Measurements from ENCODE around the gene SND1. TPM values are rescaled to one million over a fixed set of nuclear protein-coding genes. Genes with fewer than 3 reads are reported as not detected.

Gene SND1
- total RNA-seq, 4 donors from 2014 or later = 64.3 to 77.0 (median 70.4) TPM

DNA sequence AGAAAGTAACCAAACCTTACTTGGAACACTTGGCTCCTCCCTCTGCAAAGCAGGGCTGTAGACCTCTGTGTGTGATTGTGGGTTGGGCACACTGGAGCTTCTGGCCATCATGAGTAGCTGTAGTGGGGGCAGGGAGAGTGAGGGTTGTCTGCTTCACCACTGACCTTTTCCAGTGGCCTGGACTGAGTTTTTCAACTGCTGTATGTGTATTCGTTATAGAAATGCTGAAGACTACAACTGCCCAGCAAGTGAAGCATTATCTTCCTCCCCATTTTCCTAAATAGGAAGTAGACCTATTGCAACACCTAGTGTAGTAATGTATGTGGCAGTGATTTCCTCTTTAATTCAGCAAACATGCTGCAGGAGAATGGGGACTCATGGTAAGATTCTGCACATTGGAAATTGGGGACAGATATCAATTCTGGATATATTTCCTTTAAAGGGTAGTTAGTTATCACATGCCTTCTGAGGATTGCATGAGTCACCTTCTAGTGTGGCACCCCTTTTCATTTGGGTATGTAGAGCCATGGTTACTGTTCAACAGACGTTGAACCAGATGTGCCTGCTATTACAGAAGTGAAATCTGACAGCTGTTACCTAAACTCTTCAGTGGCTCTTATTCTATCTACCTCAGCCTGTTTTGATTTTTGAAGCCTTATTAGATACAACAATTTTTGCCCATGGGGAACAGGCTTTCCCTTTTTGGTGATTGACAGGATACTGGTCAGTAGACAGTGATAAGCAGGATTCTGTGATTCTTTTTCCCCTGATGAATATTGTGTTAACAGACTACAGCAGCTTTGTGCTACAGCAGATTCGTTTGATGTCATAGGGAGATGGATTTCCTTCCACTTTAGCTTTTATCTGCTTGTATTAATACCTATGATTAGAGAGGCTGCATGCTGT lies 130.9 kb downstream of the SND1 start:
- in situ Hi-C loops (cut with MboI; ENCODE audit: low pct_ligation_motif_present in 1 of 4, low pct_unique_long_range_greater_than_20kb in 1 of 4, low sequenced_read_pairs in 3 of 4) (no loop called here), intact Hi-C loops (cut with DNase I; ENCODE audit: low total_unique reads) (no loop called here)
- Histone ChIP-seq H3K27ac (no peak overlapping the region), H3K4me3 (no peak overlapping the region), H3K4me1 (peaks cover 0 to 26% (median 4%) of the 10 kb centered on the region in 4 donors), H3K27me3 (no peaks in the 10 kb centered on the region), H3K36me3 (no peaks in the 10 kb centered on the region), H3K9me3 (no peaks in the 10 kb centered on the region)
- TF ChIP-seq EP300 (IDR thresholded peaks at IDR 0.05; ENCODE audit: low read depth) = no peak
- no peak for TF ChIP-seq POLR2AphosphoS5 (IDR thresholded peaks at IDR 0.05)
- TF ChIP-seq POLR2A (IDR thresholded peaks at IDR 0.05) = no peak
- TF ChIP-seq, protein P1, sequence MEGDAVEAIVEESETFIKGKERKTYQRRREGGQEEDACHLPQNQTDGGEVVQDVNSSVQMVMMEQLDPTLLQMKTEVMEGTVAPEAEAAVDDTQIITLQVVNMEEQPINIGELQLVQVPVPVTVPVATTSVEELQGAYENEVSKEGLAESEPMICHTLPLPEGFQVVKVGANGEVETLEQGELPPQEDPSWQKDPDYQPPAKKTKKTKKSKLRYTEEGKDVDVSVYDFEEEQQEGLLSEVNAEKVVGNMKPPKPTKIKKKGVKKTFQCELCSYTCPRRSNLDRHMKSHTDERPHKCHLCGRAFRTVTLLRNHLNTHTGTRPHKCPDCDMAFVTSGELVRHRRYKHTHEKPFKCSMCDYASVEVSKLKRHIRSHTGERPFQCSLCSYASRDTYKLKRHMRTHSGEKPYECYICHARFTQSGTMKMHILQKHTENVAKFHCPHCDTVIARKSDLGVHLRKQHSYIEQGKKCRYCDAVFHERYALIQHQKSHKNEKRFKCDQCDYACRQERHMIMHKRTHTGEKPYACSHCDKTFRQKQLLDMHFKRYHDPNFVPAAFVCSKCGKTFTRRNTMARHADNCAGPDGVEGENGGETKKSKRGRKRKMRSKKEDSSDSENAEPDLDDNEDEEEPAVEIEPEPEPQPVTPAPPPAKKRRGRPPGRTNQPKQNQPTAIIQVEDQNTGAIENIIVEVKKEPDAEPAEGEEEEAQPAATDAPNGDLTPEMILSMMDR (IDR thresholded peaks at IDR 0.05) = no peak
- 78 to 82% methylated on average over 3 of the region's 3 CpGs for WGBS, 2 donors (ENCODE audit: low coverage in 1 of 2)
- no peak for DNase-seq

DNA sequence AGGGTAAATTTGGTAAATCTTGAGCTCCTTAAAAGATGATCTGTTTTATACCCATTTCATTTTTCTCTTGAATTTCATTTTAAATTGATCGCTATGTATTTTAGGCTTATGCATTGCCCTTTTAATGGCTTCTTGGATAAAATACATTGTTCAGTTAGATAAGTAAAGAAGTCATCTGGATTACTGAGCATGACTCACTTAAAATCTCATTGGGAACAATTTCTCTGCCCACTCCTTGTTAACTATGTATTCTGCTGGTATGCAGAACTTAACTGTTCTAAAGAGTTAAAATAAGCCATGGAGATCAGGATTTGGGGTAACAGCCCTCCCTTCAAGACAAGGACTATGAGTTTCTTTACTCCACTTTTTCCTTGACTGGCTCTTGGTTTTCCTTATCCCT lies 134.2 kb downstream of the SND1 start:
- Histone ChIP-seq H3K27ac (no peak overlapping the region), H3K9me3 (no peaks in the 10 kb centered on the region), H3K4me1 (peaks cover 0 to 18% (median 4%) of the 10 kb centered on the region in 4 donors), H3K27me3 (no peaks in the 10 kb centered on the region), H3K36me3 (no peaks in the 10 kb centered on the region), H3K4me3 (no peak overlapping the region)
- TF ChIP-seq POLR2A (IDR thresholded peaks at IDR 0.05) (no peak), EP300 (IDR thresholded peaks at IDR 0.05; ENCODE audit: low read depth) (no peak), POLR2AphosphoS5 (IDR thresholded peaks at IDR 0.05) (no peak)
- TF ChIP-seq, protein P1 (IDR thresholded peaks at IDR 0.05) = no peak
- DNase-seq = no peak
- in situ Hi-C loops (cut with MboI; ENCODE audit: low pct_ligation_motif_present in 1 of 4, low pct_unique_long_range_greater_than_20kb in 1 of 4, low sequenced_read_pairs in 3 of 4) = no loop called here
- intact Hi-C loops (cut with DNase I; ENCODE audit: low total_unique reads) = no loop called here
- WGBS, 2 donors (ENCODE audit: low coverage in 1 of 2) = 94 to 100% methylated on average over 1 of the region's 1 CpG

DNA sequence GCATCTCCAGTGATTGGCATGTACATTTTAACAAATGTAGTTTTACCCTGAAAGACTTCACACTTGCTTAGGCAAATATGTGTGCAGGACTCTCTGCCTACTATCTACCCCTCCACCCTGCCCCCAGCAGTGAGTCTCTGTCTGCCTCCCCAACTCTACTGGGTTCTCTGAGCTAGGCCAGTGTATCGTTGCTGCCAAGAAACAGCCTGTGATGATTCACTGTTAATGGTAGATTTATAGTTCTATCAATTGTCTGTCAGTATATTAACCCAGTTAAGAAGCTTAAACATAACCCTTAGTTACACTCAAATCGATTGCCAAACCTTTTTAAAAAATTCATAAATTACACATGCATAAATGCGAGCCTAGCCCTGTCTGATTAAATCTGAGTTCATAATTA lies 137.0 kb downstream of the SND1 start:
- in situ Hi-C loops (cut with MboI; ENCODE audit: low pct_ligation_motif_present in 1 of 4, low pct_unique_long_range_greater_than_20kb in 1 of 4, low sequenced_read_pairs in 3 of 4) = no loop called here

More for the DNA sequence above, 137.0 kb downstream of the SND1 start:
- no peaks in the 10 kb centered on the region for H3K36me3 ChIP-seq
- H3K4me1 ChIP-seq = peaks cover 0 to 7% (median 0%) of the 10 kb centered on the region in 4 donors
- no peak overlapping the region for H3K4me3 ChIP-seq
- intact Hi-C loops (cut with DNase I; ENCODE audit: low total_unique reads) = no loop called here
- no peaks in the 10 kb centered on the region for H3K27me3 ChIP-seq
- WGBS, 2 donors (ENCODE audit: low coverage in 1 of 2) = 89 to 97% methylated on average over 3 of the region's 3 CpGs
- no peaks in the 10 kb centered on the region for H3K9me3 ChIP-seq
- no peak overlapping the region for H3K27ac ChIP-seq
- DNase-seq = no peak
- TF ChIP-seq POLR2AphosphoS5 (IDR thresholded peaks at IDR 0.05) (no peak), EP300 (IDR thresholded peaks at IDR 0.05; ENCODE audit: low read depth) (no peak), POLR2A (IDR thresholded peaks at IDR 0.05) (no peak)
- TF ChIP-seq, protein P1 (IDR thresholded peaks at IDR 0.05) = no peak

Measured in transverse colon (tissue), 4 donors.